ENCODE results near the gene PRDM2.

PRDM2 gene

GRCh38 chr1:13748610-13749505 lies 48.9 kb downstream of the PRDM2 start:
- Histone ChIP-seq H3K36me3 (no peaks in the 10 kb centered on the region), H3K4me3 (ENCODE audit: low read depth, low read length) (peak overlapping the region; percentile 68), H3K27me3 (no peaks in the 10 kb centered on the region), H3K9me3 (no peaks in the 10 kb centered on the region), H3K4me1 (no peaks in the 10 kb centered on the region)
- no peak for TF ChIP-seq CTCF (IDR thresholded peaks at IDR 0.05; ENCODE audit: low read depth, low read length)
- DNase-seq = peak; percentile 92

GRCh38 chr1:13749543-13750341 lies 49.8 kb downstream of the PRDM2 start:
- DNase-seq = peak; percentile 33
- Histone ChIP-seq H3K9me3 (no peaks in the 10 kb centered on the region), H3K36me3 (no peaks in the 10 kb centered on the region), H3K4me1 (no peaks in the 10 kb centered on the region), H3K27me3 (no peaks in the 10 kb centered on the region), H3K4me3 (ENCODE audit: low read depth, low read length) (peak overlapping the region; percentile 72)
- TF ChIP-seq CTCF (IDR thresholded peaks at IDR 0.05; ENCODE audit: low read depth, low read length) = no peak

GRCh38 chr1:13751458-13751871 lies 51.5 kb downstream of the PRDM2 start:
- Histone ChIP-seq H3K4me3 (ENCODE audit: low read depth, low read length) (no peak overlapping the region), H3K9me3 (no peaks in the 10 kb centered on the region), H3K27me3 (no peaks in the 10 kb centered on the region), H3K4me1 (no peaks in the 10 kb centered on the region), H3K36me3 (no peaks in the 10 kb centered on the region)
- TF ChIP-seq CTCF (IDR thresholded peaks at IDR 0.05; ENCODE audit: low read depth, low read length) = no peak
- no peak for DNase-seq

- H3K4me3 ChIP-seq (ENCODE audit: low read depth, low read length) = no peak overlapping the region
- TF ChIP-seq CTCF (IDR thresholded peaks at IDR 0.05; ENCODE audit: low read depth, low read length) = no peak
- no peaks in the 10 kb centered on the region for H3K27me3 ChIP-seq
- no peaks in the 10 kb centered on the region for H3K36me3 ChIP-seq
- H3K4me1 ChIP-seq = no peaks in the 10 kb centered on the region
- DNase-seq = no peak
- no peaks in the 10 kb centered on the region for H3K9me3 ChIP-seq
Measured at GRCh38 chr1:13751985-13752384, 52.0 kb downstream of the PRDM2 start.

GRCh38 chr1:13752852-13753251 lies 52.9 kb downstream of the PRDM2 start:
- Histone ChIP-seq H3K4me3 (ENCODE audit: low read depth, low read length) (no peak overlapping the region), H3K4me1 (no peaks in the 10 kb centered on the region), H3K27me3 (no peaks in the 10 kb centered on the region), H3K36me3 (no peaks in the 10 kb centered on the region), H3K9me3 (no peaks in the 10 kb centered on the region)
- no peak for DNase-seq
- no peak for TF ChIP-seq CTCF (IDR thresholded peaks at IDR 0.05; ENCODE audit: low read depth, low read length)

Measured in BE2C (cell line).